Prostate gland (tissue), 2 donors: ENCODE results near the gene NRXN3. TPM values are rescaled to one million over a fixed set of nuclear protein-coding genes. Genes with fewer than 3 reads are reported as not detected.
"Not testable (repeated sequence)": the region's sequence is repeated elsewhere in the genome, so short reads cannot be mapped to it uniquely, and the experiment has no call there.

Experiments used
- DNase-seq: peaks from one replicate; pipeline ENCODE4 v3.0.0-alpha.2; 2019; ENCODE audit warnings: low spot score
- H3K27ac ChIP-seq, 2 donors: fragments of 200-600 bp; sonication (generic); 2 replicates each; pipeline ENCODE4 v1.5.1; 2017 to 2019
- H3K27me3 ChIP-seq: fragments of 200-600 bp; sonication (generic); replicated peaks from 2 replicates; pipeline ENCODE4 v1.5.1; 2019; ENCODE audit not compliant: insufficient read depth
- H3K36me3 ChIP-seq, 2 donors: fragments of 200-600 bp; sonication (generic); 1 replicate in 1 of 2; 2 replicates in 1 of 2; pipeline versions ENCODE4 v1.5.1 to v1.8.1; 2017 to 2019
- H3K4me1 ChIP-seq: fragments of 200-600 bp; sonication (generic); replicated peaks from 2 replicates; pipeline ENCODE4 v1.5.1; 2019
- H3K4me3 ChIP-seq, 2 donors: fragments of 200-600 bp; sonication (generic); 2 replicates each; pipeline ENCODE4 v1.5.1; 2017 to 2019
- H3K9me3 ChIP-seq: fragments of 200-600 bp; sonication (generic); 2 replicates; pipeline ENCODE4 v1.5.1; 2017
- POLR2A ChIP-seq: fragments of 450-650 bp; IDR thresholded peaks from one replicate; pipeline ENCODE4 v1.6.1; 2016; ENCODE audit warnings: antibody characterized with exemption, mild to moderate bottlenecking
- POLR2AphosphoS5 ChIP-seq: sonication (generic); formaldehyde crosslinking; IDR thresholded peaks from one replicate; pipeline ENCODE4 v1.6.1; 2017; ENCODE audit warnings: antibody characterized with exemption
- whole genome bisulfite sequencing: methylation state at CpG from one replicate; pipeline ENCODE4 v1.1.5; 2018; 5-methylcytosine and 5-hydroxymethylcytosine counted together
- intact Hi-C: fragments of 100-400 bp; cut with DNase I; formaldehyde crosslinking; loops from one replicate; pipeline ENCODE4 v1.14.2; 2022
- total RNA-seq, 2 donors: library from RNA; depleted of rRNA; stranded (reverse); fragments of >200 nt; gene quantifications; one replicate each; pipeline ENCODE4 v1.1.0, GENCODE V29; 2016
- TF ChIP-seq, protein P1 (sequence below), 4 experiments: fragments of 200-600 bp in 2 of 4; fragments of 450-650 bp in 2 of 4; sonication (generic) in 2 of 4; IDR thresholded peaks; 1 replicate in 3 of 4; 2 replicates in 1 of 4; pipeline ENCODE4 v1.5.1; 2016 to 2019; ENCODE audit warnings: antibody characterized with exemption in 4 of 4, mild to moderate bottlenecking in 2 of 4, moderate library complexity in 2 of 4

Gene NRXN3
- total RNA-seq, 2 donors from 2014 or later, result 6.6 to 8.2 TPM

DNA sequence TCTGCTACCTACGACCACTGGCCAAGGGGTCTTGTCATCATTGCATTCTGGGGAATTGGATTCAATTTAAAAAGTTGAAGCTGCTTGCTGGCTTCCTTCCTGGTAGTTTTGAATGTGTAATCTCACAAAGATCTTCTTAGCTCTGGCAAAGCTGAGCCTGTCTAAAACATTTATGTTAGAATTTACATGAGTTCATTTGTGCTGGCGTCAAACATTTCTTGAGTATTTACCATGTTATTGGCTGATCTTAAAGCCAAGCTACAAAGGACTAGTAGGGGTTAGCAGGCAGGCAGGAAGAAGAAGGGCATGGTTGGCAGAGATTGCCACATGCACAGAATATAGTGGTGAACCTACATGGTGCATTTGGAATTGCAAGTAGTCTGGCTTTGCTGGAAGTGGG is 1596.3 kb downstream of the NRXN3 start:
- WGBS, result 65% methylated on average over 2 of the region's 2 CpGs
- DNase-seq, result no peak
- H3K36me3 ChIP-seq, result no peaks in the 10 kb centered on the region
- H3K9me3 ChIP-seq, result no peaks in the 10 kb centered on the region
- TF ChIP-seq POLR2A (no peak), POLR2AphosphoS5 (no peak)
- TF ChIP-seq, protein P1, sequence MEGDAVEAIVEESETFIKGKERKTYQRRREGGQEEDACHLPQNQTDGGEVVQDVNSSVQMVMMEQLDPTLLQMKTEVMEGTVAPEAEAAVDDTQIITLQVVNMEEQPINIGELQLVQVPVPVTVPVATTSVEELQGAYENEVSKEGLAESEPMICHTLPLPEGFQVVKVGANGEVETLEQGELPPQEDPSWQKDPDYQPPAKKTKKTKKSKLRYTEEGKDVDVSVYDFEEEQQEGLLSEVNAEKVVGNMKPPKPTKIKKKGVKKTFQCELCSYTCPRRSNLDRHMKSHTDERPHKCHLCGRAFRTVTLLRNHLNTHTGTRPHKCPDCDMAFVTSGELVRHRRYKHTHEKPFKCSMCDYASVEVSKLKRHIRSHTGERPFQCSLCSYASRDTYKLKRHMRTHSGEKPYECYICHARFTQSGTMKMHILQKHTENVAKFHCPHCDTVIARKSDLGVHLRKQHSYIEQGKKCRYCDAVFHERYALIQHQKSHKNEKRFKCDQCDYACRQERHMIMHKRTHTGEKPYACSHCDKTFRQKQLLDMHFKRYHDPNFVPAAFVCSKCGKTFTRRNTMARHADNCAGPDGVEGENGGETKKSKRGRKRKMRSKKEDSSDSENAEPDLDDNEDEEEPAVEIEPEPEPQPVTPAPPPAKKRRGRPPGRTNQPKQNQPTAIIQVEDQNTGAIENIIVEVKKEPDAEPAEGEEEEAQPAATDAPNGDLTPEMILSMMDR (IDR thresholded peaks at IDR 0.05), result no peak
- no peak overlapping the region for H3K27ac ChIP-seq
- H3K4me3 ChIP-seq, result no peak overlapping the region
- H3K4me1 ChIP-seq, result no peaks in the 10 kb centered on the region
- no peaks in the 10 kb centered on the region for H3K27me3 ChIP-seq
- intact Hi-C loops, result no loop called here

DNA sequence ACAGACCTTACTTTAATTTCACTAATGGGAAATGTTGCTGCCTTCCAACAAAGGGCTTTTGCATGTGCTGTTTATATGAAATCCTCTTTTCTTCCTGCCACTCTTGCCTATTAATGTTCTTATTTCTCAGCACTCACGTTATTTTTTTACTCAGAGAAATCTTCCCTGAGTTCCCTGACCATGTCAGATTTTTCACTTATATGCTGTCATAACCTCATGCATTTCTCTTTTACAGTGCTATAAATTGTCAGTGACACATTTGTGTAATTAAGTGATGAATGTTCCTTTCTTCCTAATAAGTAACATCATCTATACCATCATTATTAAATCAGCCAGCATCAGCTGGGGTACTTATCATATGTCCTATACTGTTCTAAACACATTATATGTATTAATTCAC is 1597.1 kb downstream of the NRXN3 start:
- no peak overlapping the region for H3K4me3 ChIP-seq
- 69% methylated on average over 1 of the region's 1 CpG for WGBS
- intact Hi-C loops, result no loop called here

DNA sequence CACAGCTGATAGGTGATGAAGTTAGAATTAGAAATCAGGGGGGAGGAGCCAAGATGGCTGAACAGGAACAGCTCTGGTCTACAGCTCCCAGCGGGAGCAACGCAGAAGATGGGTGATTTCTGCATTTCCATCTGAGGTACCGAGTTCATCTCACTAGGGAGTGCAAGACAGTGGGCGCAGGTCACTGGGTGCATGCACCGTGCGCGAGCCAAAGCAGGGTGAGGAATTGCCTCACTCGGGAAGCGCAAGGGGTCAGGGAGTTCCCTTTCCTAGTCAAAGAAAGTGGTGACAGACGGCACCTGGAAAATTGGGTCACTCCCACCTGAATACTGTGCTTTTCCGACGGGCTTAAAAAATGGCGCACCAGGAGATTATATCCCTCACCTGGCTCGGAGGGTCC is 1597.5 kb downstream of the NRXN3 start:
- not testable (repeated sequence) for H3K9me3 ChIP-seq

More for the DNA sequence above, 1597.1 kb downstream of the NRXN3 start:
- Histone ChIP-seq H3K27ac (no peak overlapping the region), H3K9me3 (no peaks in the 10 kb centered on the region), H3K36me3 (no peaks in the 10 kb centered on the region), H3K27me3 (no peaks in the 10 kb centered on the region), H3K4me1 (no peaks in the 10 kb centered on the region)
- no peak for DNase-seq
- TF ChIP-seq, protein P1 (IDR thresholded peaks at IDR 0.05), result no peak
- TF ChIP-seq POLR2A (no peak), POLR2AphosphoS5 (no peak)

DNA sequence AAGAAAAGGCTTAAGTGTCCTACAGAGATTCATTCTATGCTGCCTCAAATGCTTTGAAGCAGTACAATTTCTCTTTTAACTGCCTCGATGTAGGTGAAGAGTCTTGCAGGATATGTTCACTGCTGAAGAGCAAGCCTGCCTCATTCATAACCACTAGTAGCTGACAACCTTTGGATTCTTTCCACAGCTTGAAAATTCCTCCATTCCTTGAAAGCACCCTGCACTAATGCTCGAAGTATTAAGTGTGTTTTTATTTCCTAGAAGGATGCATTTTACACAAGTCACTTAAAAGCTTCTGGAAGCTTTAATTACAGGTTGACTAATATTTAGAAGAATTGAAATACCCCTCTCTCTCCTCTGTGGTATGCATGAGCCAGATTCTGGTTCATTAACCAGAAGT is 1611.7 kb downstream of the NRXN3 start:
- no peaks in the 10 kb centered on the region for H3K36me3 ChIP-seq
- no peaks in the 10 kb centered on the region for H3K4me1 ChIP-seq
- no peak for DNase-seq
- intact Hi-C loops, result no loop called here
- WGBS, result 41% methylated on average over 2 of the region's 2 CpGs
- H3K27me3 ChIP-seq, result no peaks in the 10 kb centered on the region
- H3K4me3 ChIP-seq, result no peak overlapping the region
- H3K27ac ChIP-seq, result no peak overlapping the region
- TF ChIP-seq POLR2A (no peak), POLR2AphosphoS5 (no peak)
- TF ChIP-seq, protein P1 (IDR thresholded peaks at IDR 0.05), result no peak
- H3K9me3 ChIP-seq, result no peaks in the 10 kb centered on the region

More for the DNA sequence above, 1597.5 kb downstream of the NRXN3 start:
- H3K27ac ChIP-seq, DNase-seq, H3K36me3 ChIP-seq, H3K4me1 ChIP-seq, H3K4me3 ChIP-seq, H3K27me3 ChIP-seq, intact Hi-C loops: not testable (repeated sequence)
- 98% methylated on average over 13 of the region's 14 CpGs for WGBS

DNA sequence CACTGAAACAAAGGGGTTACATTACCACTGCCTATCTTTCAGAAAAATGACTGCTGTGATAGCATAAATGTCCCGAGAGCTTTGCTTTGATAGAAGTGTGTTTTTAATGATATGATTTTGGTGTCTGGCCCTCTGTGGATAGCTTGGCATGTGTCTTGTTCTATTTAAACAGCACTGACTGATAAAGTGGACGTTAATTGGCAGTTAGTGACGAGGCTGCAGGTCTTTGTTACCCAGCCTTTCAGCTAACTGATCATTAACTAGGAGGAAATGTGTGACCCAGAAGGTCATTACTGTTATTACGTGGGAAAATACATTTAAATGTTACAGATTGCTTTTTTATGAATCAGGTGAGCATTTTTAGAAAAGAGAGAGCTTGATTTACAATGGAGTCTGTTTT is 1612.9 kb downstream of the NRXN3 start:
- H3K27me3 ChIP-seq, result no peaks in the 10 kb centered on the region
- no peak overlapping the region for H3K4me3 ChIP-seq
- TF ChIP-seq POLR2A, result no peak
- TF ChIP-seq, protein P1 (IDR thresholded peaks at IDR 0.05), result no peak
- TF ChIP-seq POLR2AphosphoS5, result no peak
- H3K9me3 ChIP-seq, result no peaks in the 10 kb centered on the region
- no peak overlapping the region for H3K27ac ChIP-seq
- intact Hi-C loops, result no loop called here
- no peaks in the 10 kb centered on the region for H3K36me3 ChIP-seq
- no peak for DNase-seq
- 86% methylated on average over 4 of the region's 4 CpGs for WGBS
- H3K4me1 ChIP-seq, result no peaks in the 10 kb centered on the region
